ENCODE data around the gene TMEM26.

Gene TMEM26

GRCh38 chr10:61452655-61453641 lies at the start of gene TMEM26:
Gene TMEM26, minus strand, starts transcription at chr10:61453381. Its CDS starts 300 bp downstream, at chr10:61453081.
- H3K36me3 ChIP-seq (ENCODE audit: control insufficient read depth in 2 of 2, insufficient read depth in 2 of 2, low read length in 2 of 2) = no peaks in the 10 kb centered on the region
- peak within 1 kb of the TSS; percentile 70 to 72 for H3K4me3 ChIP-seq (ENCODE audit: low read length in 2 of 2)
- H3K27ac ChIP-seq (ENCODE audit: low read length) = no peak within 1 kb of the TSS
- H3K9me3 ChIP-seq (ENCODE audit: control insufficient read depth in 2 of 2, low read length in 2 of 2) = peaks cover 0 to 2% of the 10 kb centered on the region in 2 donors
- H3K9ac ChIP-seq (ENCODE audit: low read length in 2 of 2) = no peak within 1 kb of the TSS
- no peaks in the 10 kb centered on the region for H3K4me1 ChIP-seq (ENCODE audit: control insufficient read depth, insufficient read depth, low read length)
- H3K27me3 ChIP-seq (ENCODE audit: control insufficient read depth in 1 of 2, insufficient read depth in 2 of 2, low read length in 2 of 2) = peaks cover 16 to 18% of the 10 kb centered on the region in 2 donors

- no peak overlapping the region for H3K27ac ChIP-seq (ENCODE audit: low read length)
- H3K4me1 ChIP-seq (ENCODE audit: control insufficient read depth, insufficient read depth, low read length) = no peaks in the 10 kb centered on the region
- H3K9me3 ChIP-seq (ENCODE audit: control insufficient read depth in 2 of 2, low read length in 2 of 2) = no peaks in the 10 kb centered on the region
- no peak overlapping the region for H3K4me3 ChIP-seq (ENCODE audit: low read length in 2 of 2)
- H3K9ac ChIP-seq (ENCODE audit: low read length in 2 of 2) = no peak overlapping the region
- no peaks in the 10 kb centered on the region for H3K36me3 ChIP-seq (ENCODE audit: control insufficient read depth in 2 of 2, insufficient read depth in 2 of 2, low read length in 2 of 2)
- H3K27me3 ChIP-seq (ENCODE audit: control insufficient read depth in 1 of 2, insufficient read depth in 2 of 2, low read length in 2 of 2) = no peaks in the 10 kb centered on the region
Measured at GRCh38 chr10:61500460-61500859, 47.3 kb upstream of the TMEM26 start.

GRCh38 chr10:61492364-61492995 lies 39.3 kb upstream of the TMEM26 start:
- H3K4me1 ChIP-seq (ENCODE audit: control insufficient read depth, insufficient read depth, low read length) = no peaks in the 10 kb centered on the region
- H3K9ac ChIP-seq (ENCODE audit: low read length in 2 of 2) = no peak overlapping the region
- H3K27ac ChIP-seq (ENCODE audit: low read length) = no peak overlapping the region
- H3K36me3 ChIP-seq (ENCODE audit: control insufficient read depth in 2 of 2, insufficient read depth in 2 of 2, low read length in 2 of 2) = no peaks in the 10 kb centered on the region
- no peaks in the 10 kb centered on the region for H3K27me3 ChIP-seq (ENCODE audit: control insufficient read depth in 1 of 2, insufficient read depth in 2 of 2, low read length in 2 of 2)
- no peak overlapping the region for H3K4me3 ChIP-seq (ENCODE audit: low read length in 2 of 2)
- no peaks in the 10 kb centered on the region for H3K9me3 ChIP-seq (ENCODE audit: control insufficient read depth in 2 of 2, low read length in 2 of 2)

GRCh38 chr10:61487506-61487905 lies 34.3 kb upstream of the TMEM26 start:
- Histone ChIP-seq H3K27ac (ENCODE audit: low read length) (no peak overlapping the region), H3K9ac (ENCODE audit: low read length in 2 of 2) (no peak overlapping the region), H3K4me3 (ENCODE audit: low read length in 2 of 2) (no peak overlapping the region), H3K36me3 (ENCODE audit: control insufficient read depth in 2 of 2, insufficient read depth in 2 of 2, low read length in 2 of 2) (no peaks in the 10 kb centered on the region), H3K4me1 (ENCODE audit: control insufficient read depth, insufficient read depth, low read length) (no peaks in the 10 kb centered on the region), H3K9me3 (ENCODE audit: control insufficient read depth in 2 of 2, low read length in 2 of 2) (no peaks in the 10 kb centered on the region), H3K27me3 (ENCODE audit: control insufficient read depth in 1 of 2, insufficient read depth in 2 of 2, low read length in 2 of 2) (no peaks in the 10 kb centered on the region)

- H3K4me3 ChIP-seq (ENCODE audit: low read length in 2 of 2) = no peak overlapping the region
- no peaks in the 10 kb centered on the region for H3K36me3 ChIP-seq (ENCODE audit: control insufficient read depth in 2 of 2, insufficient read depth in 2 of 2, low read length in 2 of 2)
- H3K9ac ChIP-seq (ENCODE audit: low read length in 2 of 2) = no peak overlapping the region
- H3K27me3 ChIP-seq (ENCODE audit: control insufficient read depth in 1 of 2, insufficient read depth in 2 of 2, low read length in 2 of 2) = no peaks in the 10 kb centered on the region
- H3K27ac ChIP-seq (ENCODE audit: low read length) = no peak overlapping the region
- H3K4me1 ChIP-seq (ENCODE audit: control insufficient read depth, insufficient read depth, low read length) = no peaks in the 10 kb centered on the region
- H3K9me3 ChIP-seq (ENCODE audit: control insufficient read depth in 2 of 2, low read length in 2 of 2) = no peaks in the 10 kb centered on the region
Measured at GRCh38 chr10:61486738-61487396, 33.7 kb upstream of the TMEM26 start.

- no peaks in the 10 kb centered on the region for H3K27me3 ChIP-seq (ENCODE audit: control insufficient read depth in 1 of 2, insufficient read depth in 2 of 2, low read length in 2 of 2)
- H3K27ac ChIP-seq (ENCODE audit: low read length) = no peak overlapping the region
- H3K4me3 ChIP-seq (ENCODE audit: low read length in 2 of 2) = no peak overlapping the region
- no peaks in the 10 kb centered on the region for H3K36me3 ChIP-seq (ENCODE audit: control insufficient read depth in 2 of 2, insufficient read depth in 2 of 2, low read length in 2 of 2)
- H3K4me1 ChIP-seq (ENCODE audit: control insufficient read depth, insufficient read depth, low read length) = no peaks in the 10 kb centered on the region
- H3K9ac ChIP-seq (ENCODE audit: low read length in 2 of 2) = no peak overlapping the region
- no peaks in the 10 kb centered on the region for H3K9me3 ChIP-seq (ENCODE audit: control insufficient read depth in 2 of 2, low read length in 2 of 2)
Measured at GRCh38 chr10:61486251-61486650, 33.1 kb upstream of the TMEM26 start.

GRCh38 chr10:61481597-61481996 lies 28.4 kb upstream of the TMEM26 start:
- H3K27ac ChIP-seq (ENCODE audit: low read length) = no peak overlapping the region
- no peak overlapping the region for H3K9ac ChIP-seq (ENCODE audit: low read length in 2 of 2)
- no peaks in the 10 kb centered on the region for H3K27me3 ChIP-seq (ENCODE audit: control insufficient read depth in 1 of 2, insufficient read depth in 2 of 2, low read length in 2 of 2)
- no peaks in the 10 kb centered on the region for H3K4me1 ChIP-seq (ENCODE audit: control insufficient read depth, insufficient read depth, low read length)
- no peaks in the 10 kb centered on the region for H3K9me3 ChIP-seq (ENCODE audit: control insufficient read depth in 2 of 2, low read length in 2 of 2)
- H3K4me3 ChIP-seq (ENCODE audit: low read length in 2 of 2) = no peak overlapping the region
- H3K36me3 ChIP-seq (ENCODE audit: control insufficient read depth in 2 of 2, insufficient read depth in 2 of 2, low read length in 2 of 2) = no peaks in the 10 kb centered on the region

GRCh38 chr10:61480208-61480607 lies 27.0 kb upstream of the TMEM26 start:
- H3K36me3 ChIP-seq (ENCODE audit: control insufficient read depth in 2 of 2, insufficient read depth in 2 of 2, low read length in 2 of 2) = no peaks in the 10 kb centered on the region
- H3K9ac ChIP-seq (ENCODE audit: low read length in 2 of 2) = no peak overlapping the region
- no peaks in the 10 kb centered on the region for H3K4me1 ChIP-seq (ENCODE audit: control insufficient read depth, insufficient read depth, low read length)
- no peaks in the 10 kb centered on the region for H3K9me3 ChIP-seq (ENCODE audit: control insufficient read depth in 2 of 2, low read length in 2 of 2)
- no peak overlapping the region for H3K27ac ChIP-seq (ENCODE audit: low read length)
- H3K27me3 ChIP-seq (ENCODE audit: control insufficient read depth in 1 of 2, insufficient read depth in 2 of 2, low read length in 2 of 2) = no peaks in the 10 kb centered on the region
- H3K4me3 ChIP-seq (ENCODE audit: low read length in 2 of 2) = no peak overlapping the region

GRCh38 chr10:61478621-61479312 lies 25.6 kb upstream of the TMEM26 start:
- H3K27me3 ChIP-seq (ENCODE audit: control insufficient read depth in 1 of 2, insufficient read depth in 2 of 2, low read length in 2 of 2) = no peaks in the 10 kb centered on the region
- no peak overlapping the region for H3K4me3 ChIP-seq (ENCODE audit: low read length in 2 of 2)
- no peaks in the 10 kb centered on the region for H3K36me3 ChIP-seq (ENCODE audit: control insufficient read depth in 2 of 2, insufficient read depth in 2 of 2, low read length in 2 of 2)
- H3K27ac ChIP-seq (ENCODE audit: low read length) = no peak overlapping the region
- H3K9me3 ChIP-seq (ENCODE audit: control insufficient read depth in 2 of 2, low read length in 2 of 2) = no peaks in the 10 kb centered on the region
- no peak overlapping the region for H3K9ac ChIP-seq (ENCODE audit: low read length in 2 of 2)
- no peaks in the 10 kb centered on the region for H3K4me1 ChIP-seq (ENCODE audit: control insufficient read depth, insufficient read depth, low read length)

GRCh38 chr10:61477451-61477850 lies 24.3 kb upstream of the TMEM26 start:
- H3K27ac ChIP-seq (ENCODE audit: low read length) = no peak overlapping the region
- no peaks in the 10 kb centered on the region for H3K36me3 ChIP-seq (ENCODE audit: control insufficient read depth in 2 of 2, insufficient read depth in 2 of 2, low read length in 2 of 2)
- H3K27me3 ChIP-seq (ENCODE audit: control insufficient read depth in 1 of 2, insufficient read depth in 2 of 2, low read length in 2 of 2) = no peaks in the 10 kb centered on the region
- no peaks in the 10 kb centered on the region for H3K9me3 ChIP-seq (ENCODE audit: control insufficient read depth in 2 of 2, low read length in 2 of 2)
- no peak overlapping the region for H3K9ac ChIP-seq (ENCODE audit: low read length in 2 of 2)
- H3K4me3 ChIP-seq (ENCODE audit: low read length in 2 of 2) = no peak overlapping the region
- no peaks in the 10 kb centered on the region for H3K4me1 ChIP-seq (ENCODE audit: control insufficient read depth, insufficient read depth, low read length)
